NCI-H187 treated with DMSO at 0.1 percent for 48 hours (cell line): ENCODE data around the gene TOX2.
A peak's percentile ranks its signal among the peaks of the same experiment; 100 is the strongest.
"Not testable (repeated sequence)": the region's sequence is repeated elsewhere in the genome, so short reads cannot be mapped to it uniquely, and the experiment has no call there.

Experiments
- DNase-seq: peaks from one replicate; lab custom pipeline; 2025; lab: John Stamatoyannopoulos, UW

Gene TOX2

DNA sequence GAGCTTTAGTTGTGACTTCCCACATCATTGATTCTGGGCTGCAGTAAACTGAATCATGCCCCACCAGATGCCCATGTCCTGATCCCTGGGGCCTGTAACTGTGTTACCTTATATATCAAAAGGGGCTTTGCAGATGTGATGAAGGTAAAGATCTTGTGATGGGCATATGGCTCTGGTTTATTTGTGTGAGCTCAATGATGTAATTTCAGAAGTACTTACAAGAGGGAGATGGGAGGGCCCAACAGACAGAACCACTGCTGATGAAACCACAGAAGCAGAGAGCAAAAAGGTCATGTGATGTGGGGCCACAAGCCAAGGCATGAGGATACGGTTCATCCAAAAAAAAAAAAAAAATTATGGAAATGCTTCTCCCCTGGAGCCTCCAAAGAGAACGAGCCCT is 118.7 kb downstream of the TOX2 start:
- no peak for DNase-seq

- no peak for DNase-seq
Measured at GRCh38 chr20:44033873-44034272, 119.2 kb downstream of the TOX2 start.

DNA sequence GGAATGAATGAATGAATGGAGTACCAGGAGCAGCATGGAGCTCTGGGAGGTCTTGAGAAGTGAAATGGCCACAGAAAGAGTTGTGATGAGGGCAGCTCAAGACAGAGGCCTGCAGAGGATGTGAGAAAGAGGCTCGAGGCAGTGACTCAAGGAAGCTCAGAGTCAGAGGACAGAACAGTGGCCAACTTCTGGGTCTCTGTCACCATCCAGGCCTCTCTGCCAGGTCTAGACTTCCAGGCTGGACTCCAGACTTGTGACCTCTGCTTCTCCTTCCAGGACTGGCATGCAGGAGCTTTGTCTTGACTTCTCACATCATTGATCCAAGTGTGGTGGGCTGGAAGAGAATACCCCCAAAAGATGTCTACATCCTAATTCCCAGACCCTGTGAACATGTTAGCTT is 119.8 kb downstream of the TOX2 start:
- no peak for DNase-seq

DNA sequence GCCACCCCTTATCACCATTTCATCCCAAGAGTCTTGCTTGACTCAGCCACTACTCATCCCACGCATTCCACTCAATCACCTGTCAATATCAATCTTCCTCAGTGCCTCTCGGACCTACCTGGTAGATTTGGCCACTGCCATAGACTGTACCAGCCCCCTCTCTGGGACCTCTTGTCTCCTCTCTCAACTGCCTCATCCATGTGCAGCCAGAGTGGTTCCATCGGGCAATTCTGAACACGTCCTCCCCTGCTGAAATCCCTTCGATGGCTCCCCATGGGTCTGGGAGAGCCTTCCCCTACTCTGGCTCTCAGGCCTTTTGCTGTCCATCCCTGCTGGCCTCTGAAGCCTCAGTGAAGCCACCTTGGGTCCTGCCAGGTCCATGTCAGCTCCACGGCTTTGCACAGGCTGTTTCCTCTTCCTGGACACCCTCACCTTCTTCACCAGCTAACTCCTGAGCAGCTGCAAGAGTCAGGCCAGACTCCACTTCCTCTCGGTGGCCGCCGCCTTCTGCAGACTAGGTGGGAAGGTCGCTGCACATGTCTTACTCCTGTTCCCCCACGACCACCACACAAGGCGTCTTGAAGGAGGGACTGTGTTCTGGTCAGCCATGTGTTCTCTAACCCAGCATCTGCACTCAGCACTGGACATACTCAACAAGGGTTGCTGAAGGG is 120.4 kb downstream of the TOX2 start:
- no peak for DNase-seq

GRCh38 chr20:44035924-44036323 is 121.3 kb downstream of the TOX2 start:
- no peak for DNase-seq

DNA sequence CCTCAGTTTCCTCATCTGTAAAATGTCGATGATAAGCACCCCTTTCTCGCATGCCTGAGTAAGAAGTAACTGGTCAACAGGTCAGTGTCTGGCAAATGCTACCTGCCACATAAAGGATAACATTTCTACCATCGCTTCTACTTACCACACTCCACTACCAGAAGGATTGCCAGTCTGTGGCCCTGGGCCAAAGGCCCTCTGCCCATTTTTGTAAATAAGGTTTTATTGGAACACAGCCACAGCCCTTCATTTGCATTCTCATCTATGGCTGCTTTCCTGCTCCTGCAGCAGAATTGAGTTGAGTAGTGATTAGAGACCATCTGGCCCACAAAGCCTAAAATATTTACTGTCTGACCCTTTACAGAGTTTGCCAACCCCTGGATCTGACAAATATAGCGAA is 121.8 kb downstream of the TOX2 start:
- DNase-seq, result no peak

- peak; percentile 50 for DNase-seq
Measured at GRCh38 chr20:44038681-44039123, 124.0 kb downstream of the TOX2 start.

GRCh38 chr20:44039147-44039546 is 124.5 kb downstream of the TOX2 start:
- no peak for DNase-seq

DNA sequence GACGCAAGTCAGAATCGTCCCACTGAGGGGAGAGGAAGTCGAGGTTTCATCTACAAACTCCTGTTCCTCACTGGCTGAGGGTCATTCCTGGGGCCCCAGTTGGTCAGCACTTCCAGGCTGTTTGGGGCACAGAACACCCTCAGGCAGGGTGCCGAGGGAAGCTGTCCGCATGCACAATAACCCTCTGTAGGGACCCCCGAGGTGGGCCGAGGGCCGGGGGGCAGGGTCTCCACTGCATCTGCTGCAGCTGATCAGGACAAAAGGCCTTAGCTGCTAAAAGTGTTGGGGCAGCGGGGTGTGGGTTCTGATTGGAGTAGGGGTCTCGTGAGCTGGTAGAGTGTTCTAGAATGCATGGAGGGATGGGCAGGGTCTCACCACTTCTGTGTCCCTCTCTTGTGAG is 125.1 kb downstream of the TOX2 start:
- DNase-seq, result no peak

DNA sequence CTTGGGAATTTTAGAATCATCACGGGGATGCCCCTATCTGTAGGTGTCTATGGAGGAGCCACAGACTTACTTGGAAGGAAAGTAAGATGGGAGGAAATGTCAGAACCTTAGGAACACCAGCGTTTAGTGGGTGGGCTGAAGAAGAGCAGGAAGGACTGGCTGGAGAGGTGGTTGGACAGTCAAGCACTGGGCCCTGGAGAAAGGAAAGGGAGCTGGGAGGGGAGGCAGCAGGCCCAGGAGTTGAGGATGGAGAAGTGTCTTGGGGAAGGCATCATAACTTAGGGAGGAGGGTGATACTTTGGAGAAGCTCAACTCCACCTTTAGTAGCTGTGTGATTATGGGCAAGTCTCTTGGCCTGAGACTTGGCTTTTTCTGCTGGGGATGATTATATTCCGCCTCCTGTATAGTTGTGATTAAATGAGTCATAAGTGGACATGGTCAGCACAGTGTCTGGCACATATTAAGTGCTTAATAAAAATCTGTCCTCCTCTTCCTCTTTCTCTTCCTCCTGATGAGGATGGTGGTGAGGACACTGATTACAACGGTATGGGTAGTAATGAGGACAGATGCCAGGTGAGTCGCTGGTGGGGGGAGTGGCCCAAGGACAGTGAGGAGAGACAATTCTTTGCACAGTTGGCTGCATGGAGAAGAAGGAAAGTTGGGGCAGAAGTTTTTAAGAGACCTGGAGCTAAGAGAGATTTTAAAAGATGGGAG is 125.7 kb downstream of the TOX2 start:
- no peak for DNase-seq

DNA sequence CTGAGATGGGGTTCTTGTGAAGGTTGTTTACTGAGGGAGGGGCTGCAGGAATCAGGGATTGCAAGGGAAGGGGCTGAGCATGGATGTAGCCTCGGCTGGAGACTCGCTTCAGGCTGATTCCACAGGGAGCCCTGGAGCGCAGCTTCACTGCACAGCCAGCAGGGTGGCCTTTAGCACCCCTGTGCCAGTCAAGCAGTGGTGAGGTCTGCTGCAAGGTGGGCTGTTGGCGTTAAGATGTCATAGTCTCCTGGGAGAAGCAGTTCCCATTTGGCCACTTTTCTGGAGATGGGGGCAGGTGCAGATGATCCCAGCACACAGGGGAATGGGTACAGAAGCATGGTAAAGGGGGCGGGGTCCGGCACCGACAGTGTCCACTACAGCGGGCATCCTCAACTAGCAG is 126.3 kb downstream of the TOX2 start:
- no peak for DNase-seq

GRCh38 chr20:44044712-44045111 is 130.1 kb downstream of the TOX2 start:
- DNase-seq, result not testable (repeated sequence)

- no peak for DNase-seq
Measured at GRCh38 chr20:44050327-44050726, 135.7 kb downstream of the TOX2 start.

- no peak for DNase-seq
Measured at GRCh38 chr20:44050925-44051660, 136.4 kb downstream of the TOX2 start.

DNA sequence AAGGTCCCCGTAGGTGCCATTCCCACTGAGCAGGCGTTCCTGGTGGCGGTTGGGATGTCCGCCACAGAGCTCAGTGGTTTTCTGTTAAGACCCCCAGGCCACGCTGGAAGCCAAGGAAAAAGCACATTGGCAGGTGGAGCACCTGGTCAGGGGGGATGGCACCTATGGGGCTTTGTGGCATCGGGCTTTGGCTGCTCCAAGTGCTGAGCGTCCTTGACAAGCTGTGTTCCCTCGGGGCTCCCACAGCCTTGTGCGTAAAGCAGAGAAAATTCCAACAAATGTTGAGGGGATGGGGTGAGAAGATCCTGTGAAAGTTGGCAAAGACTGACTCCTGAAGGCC is 137.0 kb downstream of the TOX2 start:
- DNase-seq, result no peak

DNA sequence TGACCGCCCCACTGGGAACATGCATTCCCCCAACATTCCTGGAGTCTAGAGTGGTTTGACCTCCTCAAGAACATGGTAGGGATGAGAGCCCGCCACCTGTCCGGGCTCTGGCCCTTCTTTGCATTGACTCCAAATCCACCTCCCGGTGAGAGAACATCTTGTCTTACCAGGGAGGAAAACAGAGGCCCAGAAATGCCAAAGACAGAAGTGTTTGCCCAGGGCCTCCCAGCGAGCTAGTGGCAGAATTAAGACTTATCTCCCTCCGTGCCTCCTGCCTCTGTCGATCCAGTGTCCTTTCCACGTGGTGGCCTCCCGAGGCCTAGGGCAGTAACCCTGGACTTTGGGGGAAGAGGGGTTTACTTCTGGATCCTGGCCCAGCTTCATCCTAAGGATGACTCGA is 137.5 kb downstream of the TOX2 start:
- DNase-seq, result no peak

GRCh38 chr20:44053046-44053445 is 138.4 kb downstream of the TOX2 start:
- no peak for DNase-seq

DNA sequence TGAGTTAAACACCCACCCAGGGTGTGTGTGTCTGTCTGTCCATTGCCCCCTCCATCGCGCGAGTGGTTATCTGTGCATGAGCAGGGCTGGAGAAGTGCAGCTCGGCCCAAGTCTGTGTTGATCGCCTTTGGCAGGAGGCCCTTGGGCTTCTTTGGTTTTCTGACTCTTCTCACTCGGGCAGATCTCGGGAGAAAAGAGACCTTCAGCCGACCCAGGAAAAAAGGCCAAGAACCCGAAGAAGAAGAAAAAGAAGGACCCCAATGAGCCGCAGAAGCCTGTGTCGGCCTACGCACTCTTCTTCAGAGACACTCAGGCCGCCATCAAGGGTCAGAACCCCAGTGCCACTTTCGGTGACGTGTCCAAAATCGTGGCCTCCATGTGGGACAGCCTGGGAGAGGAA is 139.5 kb downstream of the TOX2 start:
- DNase-seq, result no peak

GRCh38 chr20:44054849-44055248 is 140.2 kb downstream of the TOX2 start:
- DNase-seq, result no peak

- DNase-seq, result no peak
Measured at GRCh38 chr20:44056010-44056698, 141.5 kb downstream of the TOX2 start.

DNA sequence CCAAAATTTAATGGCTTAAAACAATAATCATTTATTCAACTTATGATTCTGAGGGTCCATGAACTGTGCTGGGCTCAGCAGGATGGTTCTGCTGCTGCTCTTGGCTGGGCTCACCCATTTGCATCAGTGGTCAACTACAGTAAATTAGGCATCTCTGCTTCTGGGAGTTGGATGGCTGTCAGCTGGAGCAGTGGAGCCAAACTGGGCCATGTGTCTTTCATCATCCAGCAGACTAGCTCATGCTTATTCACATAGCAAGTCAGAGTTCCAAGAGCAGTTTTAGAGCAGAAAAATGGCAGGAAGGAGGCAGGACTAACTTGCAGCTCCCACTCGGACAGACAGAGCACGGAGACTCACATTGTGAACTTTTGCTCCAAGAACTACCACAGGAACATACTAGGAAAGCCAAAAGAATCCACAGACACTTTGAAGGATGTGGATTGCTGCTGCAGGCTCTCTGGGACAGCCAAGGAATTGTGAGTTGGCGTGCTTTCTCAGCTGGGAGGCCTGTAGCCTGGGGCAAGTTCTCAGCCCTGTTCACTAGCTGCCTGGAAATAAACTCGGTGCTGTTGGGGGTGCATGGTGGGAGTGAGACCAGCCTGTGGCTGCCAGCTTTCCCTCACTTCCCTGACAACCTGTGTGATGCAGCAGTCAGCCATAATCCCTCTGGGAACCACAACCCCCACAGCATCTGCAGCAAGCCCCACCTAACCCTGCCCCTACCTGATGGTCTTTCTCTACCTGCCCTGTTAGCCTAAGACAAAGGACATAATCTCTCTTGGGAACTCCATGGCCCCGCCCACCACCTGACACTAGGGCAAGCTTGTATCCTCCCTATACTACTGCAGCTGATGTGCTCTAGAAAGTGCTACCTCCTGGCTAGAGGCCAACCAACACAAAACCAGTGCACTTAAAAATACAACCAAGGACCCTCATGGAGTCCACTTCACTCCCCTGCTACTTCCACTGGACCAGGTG is 143.3 kb downstream of the TOX2 start:
- no peak for DNase-seq
